CD4-positive, alpha-beta T cell treated with Interleukin-15 for 1 hour (primary cell): ENCODE data around the gene ZNF200.
A peak's percentile ranks its signal among the peaks of the same experiment; 100 is the strongest.
"Not testable (repeated sequence)": the region's sequence is repeated elsewhere in the genome, so short reads cannot be mapped to it uniquely, and the experiment has no call there.

Experiments
- DNase-seq: peaks from one replicate; pipeline ENCODE4 v3.0.0-alpha.2; 2020

ZNF200 gene

GRCh38 chr16:3197694-3198333 is 37.1 kb downstream of the ZNF200 start:
- not testable (repeated sequence) for DNase-seq

GRCh38 chr16:3195975-3196374 is 39.0 kb downstream of the ZNF200 start:
- DNase-seq = no peak

- DNase-seq = no peak
Measured at GRCh38 chr16:3194792-3195191, 40.2 kb downstream of the ZNF200 start.

- no peak for DNase-seq
Measured at GRCh38 chr16:3193221-3194212, 41.4 kb downstream of the ZNF200 start.

DNA sequence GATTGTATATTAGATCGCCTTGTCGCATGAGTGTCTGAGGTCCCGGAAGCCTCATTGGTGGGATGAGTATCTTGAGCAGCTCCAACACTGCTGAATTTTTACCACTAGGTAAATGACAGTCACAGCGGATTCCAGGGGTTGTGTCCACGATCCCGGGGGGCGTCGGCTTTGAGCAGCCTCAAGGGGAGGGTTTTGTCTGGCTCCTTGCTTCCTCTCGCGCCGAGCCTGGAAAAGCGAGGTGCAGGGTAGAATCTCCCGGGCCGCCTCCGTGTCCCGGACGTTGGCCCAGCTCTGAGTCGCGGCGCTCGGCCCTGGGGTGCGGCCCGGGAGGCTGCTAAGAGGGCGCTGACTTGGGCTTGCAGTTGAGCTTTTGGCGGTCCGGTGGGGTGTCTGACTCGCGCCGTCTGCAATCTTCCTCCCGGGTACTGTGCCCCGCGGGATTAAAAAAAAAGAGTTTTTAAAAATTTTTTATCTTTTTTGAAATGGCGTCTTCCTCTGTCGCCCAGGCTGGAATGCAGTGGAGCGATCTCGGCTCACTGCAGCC is 42.4 kb downstream of the ZNF200 start:
- DNase-seq = no peak

DNA sequence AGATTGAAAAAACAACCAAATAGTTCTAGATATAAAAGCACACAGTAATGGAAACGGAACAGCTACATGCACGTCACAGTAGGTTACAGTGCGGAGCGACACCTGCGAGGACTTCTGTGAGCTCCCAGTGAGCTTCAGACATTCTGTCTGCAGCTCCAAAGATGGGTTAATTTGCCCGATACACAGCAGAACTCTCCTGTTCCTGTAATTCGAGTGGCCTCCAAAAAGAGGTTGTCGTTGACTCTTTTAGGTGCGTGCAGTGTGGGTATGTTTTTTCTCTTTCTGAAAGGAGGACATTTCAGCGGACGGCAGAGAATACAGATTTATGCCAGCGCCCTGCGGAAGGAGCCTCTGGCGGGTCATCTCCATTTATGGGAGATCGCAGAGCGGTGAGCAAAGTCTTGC is 44.0 kb downstream of the ZNF200 start:
- no peak for DNase-seq

GRCh38 chr16:3189869-3190268 is 45.1 kb downstream of the ZNF200 start:
- DNase-seq = no peak

- no peak for DNase-seq
Measured at GRCh38 chr16:3188925-3189825, 45.8 kb downstream of the ZNF200 start.

- no peak for DNase-seq
Measured at GRCh38 chr16:3188675-3188924, 46.4 kb downstream of the ZNF200 start.

DNA sequence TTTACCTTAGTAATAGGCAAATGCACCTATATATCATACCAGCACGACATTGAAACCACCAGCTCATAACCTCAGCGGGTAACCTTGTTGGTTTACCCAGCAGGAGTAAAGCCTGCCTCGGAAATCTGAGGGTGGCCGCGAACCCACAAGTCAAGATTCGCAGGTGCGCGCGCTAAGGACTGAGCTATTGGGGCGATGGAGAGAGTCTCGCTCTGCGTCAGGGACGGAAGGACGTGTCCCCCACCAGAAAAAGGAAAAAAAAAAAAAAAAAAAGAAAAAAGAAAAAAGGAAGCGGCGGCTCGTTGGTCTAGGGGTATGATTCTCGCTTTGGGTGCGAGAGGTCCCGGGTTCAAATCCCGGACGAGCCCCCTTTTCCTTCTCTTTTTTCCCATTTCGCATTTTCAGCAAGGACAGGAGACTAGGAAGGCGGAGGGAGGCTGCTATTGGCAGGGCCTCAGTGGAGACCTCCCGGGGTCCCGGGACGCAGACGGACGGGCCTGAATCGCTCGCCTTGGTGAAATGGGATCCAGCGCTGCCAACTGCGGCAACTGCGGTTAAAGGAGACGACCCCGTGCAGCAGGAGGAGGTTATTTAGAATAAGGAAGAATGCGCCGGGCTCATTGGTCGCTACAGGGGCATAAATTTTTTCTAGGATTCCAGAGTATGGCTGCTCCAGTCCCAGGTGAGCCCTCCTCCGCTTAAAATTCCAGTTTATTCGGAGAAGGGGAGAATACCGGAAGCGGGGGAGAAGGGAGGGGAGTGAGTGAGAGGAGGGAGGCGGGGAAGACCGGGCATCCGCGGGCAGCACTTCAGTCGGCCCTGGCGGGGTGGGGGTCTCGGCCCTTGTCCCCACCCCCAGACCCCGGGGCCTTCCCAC is 46.9 kb downstream of the ZNF200 start, which contains the start of gene OR1F1:
TSS of gene OR1F1 (plus strand) at position 407 of the 877 bp plus-strand sequence.
- peak; percentile 60 for DNase-seq

DNA sequence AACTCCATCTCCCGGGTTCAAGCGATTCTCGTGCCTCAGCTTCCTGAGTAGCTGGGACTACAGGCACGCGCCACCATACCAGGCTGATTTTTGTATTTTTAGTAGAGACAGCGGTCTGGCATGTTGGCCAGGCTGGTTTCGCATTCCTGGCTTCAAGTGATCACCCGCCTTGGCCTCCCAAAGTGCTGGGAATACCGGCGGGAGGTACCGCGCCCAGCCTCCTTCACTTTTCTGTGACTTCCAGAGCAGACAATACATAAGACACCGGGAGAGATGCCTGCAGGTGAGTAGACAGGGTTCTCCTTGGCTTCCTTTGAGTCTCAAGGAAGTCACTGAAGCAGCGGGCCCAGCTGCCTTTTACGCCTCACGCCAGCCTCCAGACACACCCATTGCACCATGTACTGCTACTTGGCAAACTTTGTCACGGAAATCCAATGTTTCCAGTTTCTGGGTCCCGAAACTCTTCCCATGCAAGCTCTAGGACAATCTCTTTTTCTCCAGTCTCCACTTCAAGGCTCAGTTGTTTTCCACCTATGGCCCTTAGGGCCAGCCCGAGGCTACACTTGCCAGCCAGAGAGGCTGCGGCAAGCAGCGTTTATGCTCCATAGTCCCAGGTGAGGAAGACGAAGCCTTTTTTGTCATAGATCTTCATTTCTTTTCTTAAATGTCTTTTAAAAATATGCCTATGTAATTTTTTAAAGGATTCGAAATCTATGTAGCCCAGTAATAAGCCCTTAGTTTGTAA is 47.8 kb downstream of the ZNF200 start:
- DNase-seq = no peak

DNA sequence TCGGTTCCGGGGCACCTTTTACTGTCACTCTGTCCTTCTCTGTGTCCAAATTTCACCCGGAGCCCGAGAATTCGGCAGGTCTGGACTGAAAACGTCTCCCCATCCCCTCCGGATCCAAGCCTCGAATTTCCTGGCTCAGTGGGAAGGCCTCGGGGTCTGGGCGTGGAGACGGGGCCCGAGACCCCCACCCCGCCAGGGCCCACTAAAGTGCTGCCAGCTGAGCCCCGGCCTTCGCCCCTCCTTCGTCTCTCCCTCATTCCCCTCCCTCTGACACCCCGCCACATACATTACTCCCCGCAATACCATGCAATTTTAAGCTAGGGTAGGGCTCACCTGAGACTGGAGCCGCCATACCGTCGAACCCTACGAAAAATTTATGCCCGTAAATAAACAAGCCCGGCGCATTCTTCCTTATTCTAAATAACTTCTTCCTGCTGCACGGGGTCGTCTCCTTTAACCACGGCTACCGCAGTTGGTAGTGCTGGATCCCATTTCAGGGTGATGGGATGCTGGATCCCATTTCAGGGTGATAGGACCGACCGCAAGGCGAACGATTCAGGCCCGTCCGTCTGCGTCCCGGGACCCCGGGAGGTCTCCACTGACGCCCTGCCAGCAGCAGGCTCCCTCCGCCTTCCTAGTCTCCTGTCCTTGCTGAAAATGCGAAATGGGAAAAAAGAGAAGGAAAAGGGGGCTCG is 51.4 kb downstream of the ZNF200 start:
- no peak for DNase-seq

- peak; percentile 54 for DNase-seq
Measured at GRCh38 chr16:3182608-3183444, 52.1 kb downstream of the ZNF200 start.

GRCh38 chr16:3182293-3182607 is 52.7 kb downstream of the ZNF200 start:
- DNase-seq = not testable (repeated sequence)

DNA sequence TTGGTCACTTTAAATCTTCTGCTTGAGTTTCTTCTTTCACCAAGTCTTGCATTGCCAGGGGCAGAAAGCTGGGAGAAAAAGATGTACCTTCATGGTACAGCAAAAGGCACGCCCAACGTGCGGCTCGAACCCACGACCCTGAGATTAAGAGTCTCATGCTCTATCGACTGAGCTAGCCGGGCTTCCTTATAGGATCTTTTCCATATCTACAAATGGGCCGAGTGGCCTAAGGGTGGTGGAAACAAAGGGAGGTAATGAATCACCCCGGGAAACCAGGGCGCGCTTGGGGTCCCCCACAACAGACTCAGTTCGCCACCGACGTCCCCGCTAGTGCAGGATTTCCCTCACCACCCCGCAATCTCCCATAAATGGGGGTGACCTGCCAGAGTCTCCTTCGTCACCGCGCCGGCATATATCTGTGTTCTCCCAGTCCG is 54.5 kb downstream of the ZNF200 start:
- DNase-seq = no peak

DNA sequence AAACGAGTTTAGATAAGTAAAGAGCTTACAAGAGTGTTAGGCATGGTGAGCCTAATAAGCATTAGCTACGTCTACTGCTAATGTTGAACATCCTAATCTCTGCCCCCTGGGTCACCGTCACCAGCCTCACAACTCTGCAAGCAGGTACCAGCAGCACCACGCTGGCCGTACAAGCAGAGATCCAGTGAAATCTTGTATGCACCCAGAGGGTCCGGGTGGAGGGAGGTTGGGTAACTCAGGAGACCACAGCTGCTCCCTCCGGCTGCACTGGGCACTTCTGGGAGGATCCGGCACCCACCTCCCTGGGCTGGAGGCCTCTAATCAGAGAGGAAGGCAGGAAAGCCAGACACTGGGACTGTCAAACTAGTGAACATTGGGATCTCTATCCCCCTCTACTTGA is 55.3 kb downstream of the ZNF200 start:
- DNase-seq = no peak

- DNase-seq = no peak
Measured at GRCh38 chr16:3175157-3176093, 59.5 kb downstream of the ZNF200 start.

DNA sequence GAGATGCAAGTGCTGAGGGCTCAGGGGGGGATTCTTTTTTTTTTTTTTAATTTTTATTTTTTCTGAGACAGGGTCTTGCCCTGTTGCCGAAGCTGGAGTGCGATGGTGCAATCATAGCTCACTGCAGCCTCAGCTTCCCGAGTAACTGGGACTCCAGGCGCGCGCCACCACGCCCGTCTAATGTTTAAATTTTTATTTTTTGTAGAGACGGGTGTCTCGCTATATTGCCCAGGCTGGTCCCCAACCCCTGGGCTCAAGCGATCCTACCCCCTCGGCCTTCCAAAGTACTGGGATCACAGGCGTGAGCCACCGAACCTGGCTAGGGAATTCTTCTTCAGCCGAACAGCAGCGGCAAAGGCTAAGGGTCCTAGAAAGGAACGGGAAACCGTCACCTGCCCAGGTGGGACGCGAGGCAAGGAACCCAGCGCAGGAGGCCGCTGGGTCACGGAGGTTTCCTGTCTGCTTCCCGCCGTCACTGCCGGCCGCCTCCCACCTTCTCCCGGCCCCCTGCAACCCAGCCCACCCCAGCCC is 60.3 kb downstream of the ZNF200 start:
- no peak for DNase-seq
